Sigmoid colon (tissue), 4 donors: ENCODE measurements around the gene PSMG3.

Experiments
- CTCF ChIP-seq, 4 experiments: fragments of 450-650 bp in 3 of 4; fragments of 200-600 bp in 1 of 4; IDR thresholded peaks; one replicate each; pipeline ENCODE4 v1.5.1; 2016 to 2019; ENCODE audit warnings: antibody characterized with exemption in 4 of 4, mild to moderate bottlenecking in 3 of 4, moderate library complexity in 2 of 4
- POLR2AphosphoS5 ChIP-seq, 4 donors: sonication (generic); formaldehyde crosslinking; IDR thresholded peaks; one replicate each; pipeline ENCODE4 v1.6.1; 2017; ENCODE audit warnings: antibody characterized with exemption in 4 of 4

GRCh38 chr7:1562116-1562515, 7.7 kb downstream of the PSMG3 start:
- TF ChIP-seq CTCF (IDR thresholded peaks at IDR 0.05) (no peak), POLR2AphosphoS5 (IDR thresholded peaks at IDR 0.05) (no peak)
